ENCODE measurements around the gene LRRK1. TPM values are rescaled to one million over a fixed set of nuclear protein-coding genes. Genes with fewer than 3 reads are reported as not detected.

Gene LRRK1, protein sequence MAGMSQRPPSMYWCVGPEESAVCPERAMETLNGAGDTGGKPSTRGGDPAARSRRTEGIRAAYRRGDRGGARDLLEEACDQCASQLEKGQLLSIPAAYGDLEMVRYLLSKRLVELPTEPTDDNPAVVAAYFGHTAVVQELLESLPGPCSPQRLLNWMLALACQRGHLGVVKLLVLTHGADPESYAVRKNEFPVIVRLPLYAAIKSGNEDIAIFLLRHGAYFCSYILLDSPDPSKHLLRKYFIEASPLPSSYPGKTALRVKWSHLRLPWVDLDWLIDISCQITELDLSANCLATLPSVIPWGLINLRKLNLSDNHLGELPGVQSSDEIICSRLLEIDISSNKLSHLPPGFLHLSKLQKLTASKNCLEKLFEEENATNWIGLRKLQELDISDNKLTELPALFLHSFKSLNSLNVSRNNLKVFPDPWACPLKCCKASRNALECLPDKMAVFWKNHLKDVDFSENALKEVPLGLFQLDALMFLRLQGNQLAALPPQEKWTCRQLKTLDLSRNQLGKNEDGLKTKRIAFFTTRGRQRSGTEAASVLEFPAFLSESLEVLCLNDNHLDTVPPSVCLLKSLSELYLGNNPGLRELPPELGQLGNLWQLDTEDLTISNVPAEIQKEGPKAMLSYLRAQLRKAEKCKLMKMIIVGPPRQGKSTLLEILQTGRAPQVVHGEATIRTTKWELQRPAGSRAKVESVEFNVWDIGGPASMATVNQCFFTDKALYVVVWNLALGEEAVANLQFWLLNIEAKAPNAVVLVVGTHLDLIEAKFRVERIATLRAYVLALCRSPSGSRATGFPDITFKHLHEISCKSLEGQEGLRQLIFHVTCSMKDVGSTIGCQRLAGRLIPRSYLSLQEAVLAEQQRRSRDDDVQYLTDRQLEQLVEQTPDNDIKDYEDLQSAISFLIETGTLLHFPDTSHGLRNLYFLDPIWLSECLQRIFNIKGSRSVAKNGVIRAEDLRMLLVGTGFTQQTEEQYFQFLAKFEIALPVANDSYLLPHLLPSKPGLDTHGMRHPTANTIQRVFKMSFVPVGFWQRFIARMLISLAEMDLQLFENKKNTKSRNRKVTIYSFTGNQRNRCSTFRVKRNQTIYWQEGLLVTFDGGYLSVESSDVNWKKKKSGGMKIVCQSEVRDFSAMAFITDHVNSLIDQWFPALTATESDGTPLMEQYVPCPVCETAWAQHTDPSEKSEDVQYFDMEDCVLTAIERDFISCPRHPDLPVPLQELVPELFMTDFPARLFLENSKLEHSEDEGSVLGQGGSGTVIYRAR (N-terminal part only)
- 0.13 TPM for polyA plus RNA-seq (2013, experiment 1 of 2)
- polyA plus RNA-seq (2013, experiment 2 of 2): 0.08 TPM

DNA sequence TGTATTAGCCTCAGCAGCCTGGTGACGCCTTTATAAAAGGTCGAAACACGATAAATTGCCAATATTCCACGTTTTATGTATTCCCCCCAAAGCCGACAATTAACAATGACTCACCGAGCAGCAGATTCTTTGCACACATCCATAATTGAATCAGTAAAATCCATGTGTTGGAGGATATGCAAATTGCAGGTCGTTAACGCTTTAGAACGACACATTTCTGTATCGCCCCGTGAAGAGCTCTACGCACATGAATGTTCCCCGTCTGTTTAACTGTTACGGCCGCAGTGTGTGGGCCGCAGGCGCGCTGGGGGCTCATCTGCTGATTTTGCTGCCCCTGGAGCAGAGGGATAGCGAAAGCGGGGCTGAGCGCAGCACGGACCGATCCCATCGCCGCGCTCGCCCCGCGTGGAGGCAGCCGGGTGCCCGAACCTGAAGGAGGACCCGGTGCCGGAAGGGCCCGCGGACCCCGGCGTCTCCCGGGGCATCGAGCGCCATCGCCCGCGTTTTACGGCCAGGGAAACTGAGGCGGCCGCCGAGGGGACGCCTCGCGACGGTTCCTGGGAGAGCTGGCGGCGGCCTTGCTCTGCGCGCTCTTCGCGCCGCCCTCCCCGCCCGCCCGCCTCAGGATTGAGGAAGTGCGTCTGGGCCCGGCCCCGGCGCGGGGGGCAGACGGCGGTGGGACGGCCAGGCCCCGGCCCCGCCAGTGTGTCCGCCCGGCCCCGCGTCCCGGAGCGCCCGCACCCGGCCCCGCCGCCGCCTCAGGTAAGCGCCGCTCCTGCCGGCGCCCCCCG lies at the start of gene LRRK1:
Gene LRRK1, plus strand, starts transcription at position 668 of the 791 bp plus-strand sequence. CDS start 5,276 bp downstream, outside the sequence.
- Histone ChIP-seq H4K91ac (ENCODE audit: low read depth, low read length, poor library complexity) (no peak within 1 kb of the TSS), H3K27me3 (ENCODE audit: control insufficient read depth in 3 of 3, insufficient read depth in 3 of 3, low read depth in 1 of 3, low read length in 3 of 3) (peaks cover 16 to 91% (median 53%) of the 10 kb centered on the region in 3 experiments), H2AK5ac (ENCODE audit: low read depth, low read length) (no peak within 1 kb of the TSS), H3K79me1 (ENCODE audit: low read depth, low read length) (no peaks in the 10 kb centered on the region), H3K23ac (ENCODE audit: low read depth, low read length, poor library complexity) (peak within 1 kb of the TSS; percentile 61), H3K9me3 (replicated peaks in 1 of 2; ENCODE audit: control insufficient read depth in 2 of 2, insufficient read depth in 1 of 2, low read depth in 1 of 2, low read length in 2 of 2) (no peaks in the 10 kb centered on the region), H3K27ac (replicated peaks; ENCODE audit: low read length) (no peak within 1 kb of the TSS), H2BK12ac (ENCODE audit: low read length) (no peak within 1 kb of the TSS), H3K36me3 (replicated peaks in 1 of 2; ENCODE audit: control insufficient read depth in 2 of 2, insufficient read depth in 2 of 2, low read length in 2 of 2) (no peaks in the 10 kb centered on the region), H4K8ac (ENCODE audit: low read depth, low read length) (no peak within 1 kb of the TSS), H3K18ac (ENCODE audit: low read length) (peak within 1 kb of the TSS; percentile 81), H3K14ac (ENCODE audit: low read length) (peak within 1 kb of the TSS; percentile 85), H2AFZ (ENCODE audit: low read length) (peak within 1 kb of the TSS; percentile 73), H2BK5ac (ENCODE audit: low read length) (no peak within 1 kb of the TSS), H3K9ac (ENCODE audit: low read depth, low read length, poor library complexity) (peak within 1 kb of the TSS; percentile 65), H3K4me1 (ENCODE audit: control insufficient read depth in 2 of 2, insufficient read depth in 1 of 2, low read depth in 1 of 2, low read length in 2 of 2) (no peaks in the 10 kb centered on the region), H2BK15ac (ENCODE audit: low read length) (no peak within 1 kb of the TSS), H2BK120ac (ENCODE audit: low read depth, low read length) (no peak within 1 kb of the TSS), H3K4me3 (ENCODE audit: low read length in 2 of 2) (peak within 1 kb of the TSS in 1 of 2 donors; percentile 77), H3K4ac (ENCODE audit: low read length) (no peak within 1 kb of the TSS), H3K4me2 (ENCODE audit: insufficient read depth, low read length, poor library complexity, severe bottlenecking) (peak within 1 kb of the TSS; percentile 86)
- no CpG with 5 or more reads among the region's 87 CpGs for WGBS, 2 donors (ENCODE audit: extremely low coverage in 2 of 2, insufficient read length in 2 of 2, insufficient replicate concordance in 1 of 2)
- DNase-seq (ENCODE audit: low spot score): no peak

DNA sequence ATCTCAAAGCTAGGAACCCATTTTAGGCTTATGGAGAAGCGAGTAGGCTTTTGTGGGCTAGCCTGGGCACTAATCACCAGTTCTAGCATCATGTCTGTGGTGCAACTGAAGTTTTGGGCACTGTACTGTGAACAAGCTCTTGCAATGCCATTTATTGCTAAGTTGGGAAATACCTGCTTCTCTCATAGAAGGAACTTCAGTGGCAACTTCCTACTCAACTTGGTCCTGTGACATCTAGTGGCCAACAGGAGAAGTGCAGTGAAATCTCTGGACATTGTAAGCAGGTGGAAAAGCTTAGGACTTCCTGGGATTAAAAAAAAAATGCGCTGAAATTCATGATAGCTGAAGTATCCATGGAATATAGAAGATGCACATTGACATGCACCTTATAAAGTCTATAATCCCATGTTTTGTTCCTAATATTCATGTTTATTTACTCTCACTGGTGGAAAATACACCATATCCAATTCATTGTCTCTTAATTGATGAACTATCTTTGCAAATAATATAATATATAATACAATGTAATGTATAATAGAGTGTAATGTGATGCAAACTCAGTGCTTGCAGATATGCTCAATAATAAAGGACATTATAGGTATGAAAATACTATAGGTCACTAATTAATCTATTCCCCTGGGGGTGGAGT lies 46.0 kb upstream of the LRRK1 start:
- H3K27me3 ChIP-seq (ENCODE audit: control insufficient read depth in 3 of 3, insufficient read depth in 3 of 3, low read depth in 1 of 3, low read length in 3 of 3): peaks cover 0 to 27% (median 5%) of the 10 kb centered on the region in 3 experiments
- H2BK15ac ChIP-seq (ENCODE audit: low read length): no peak overlapping the region
- H2AFZ ChIP-seq (ENCODE audit: low read length): no peak overlapping the region
- no peak overlapping the region for H2BK5ac ChIP-seq (ENCODE audit: low read length)
- H3K18ac ChIP-seq (ENCODE audit: low read length): no peak overlapping the region
- no peak overlapping the region for H3K14ac ChIP-seq (ENCODE audit: low read length)
- H3K4me1 ChIP-seq (ENCODE audit: control insufficient read depth in 2 of 2, insufficient read depth in 1 of 2, low read depth in 1 of 2, low read length in 2 of 2): peaks cover 0 to 7% of the 10 kb centered on the region in 2 donors
- peak; percentile 76 for DNase-seq (ENCODE audit: low spot score)
- no peaks in the 10 kb centered on the region for H3K79me1 ChIP-seq (ENCODE audit: low read depth, low read length)
- peaks cover 0 to 7% of the 10 kb centered on the region in 2 donors for H3K9me3 ChIP-seq (replicated peaks in 1 of 2; ENCODE audit: control insufficient read depth in 2 of 2, insufficient read depth in 1 of 2, low read depth in 1 of 2, low read length in 2 of 2)
- no CpG with 5 or more reads among the region's 2 CpGs for WGBS, 2 donors (ENCODE audit: extremely low coverage in 2 of 2, insufficient read length in 2 of 2, insufficient replicate concordance in 1 of 2)
- no peak overlapping the region for H3K23ac ChIP-seq (ENCODE audit: low read depth, low read length, poor library complexity)
- H3K9ac ChIP-seq (ENCODE audit: low read depth, low read length, poor library complexity): no peak overlapping the region
- no peaks in the 10 kb centered on the region for H3K36me3 ChIP-seq (replicated peaks in 1 of 2; ENCODE audit: control insufficient read depth in 2 of 2, insufficient read depth in 2 of 2, low read length in 2 of 2)
- H3K4me2 ChIP-seq (ENCODE audit: insufficient read depth, low read length, poor library complexity, severe bottlenecking): no peak overlapping the region
- no peak overlapping the region for H4K91ac ChIP-seq (ENCODE audit: low read depth, low read length, poor library complexity)
- no peak overlapping the region for H3K4me3 ChIP-seq (ENCODE audit: low read length in 2 of 2)
- H2BK120ac ChIP-seq (ENCODE audit: low read depth, low read length): no peak overlapping the region
- H4K8ac ChIP-seq (ENCODE audit: low read depth, low read length): no peak overlapping the region
- H3K27ac ChIP-seq (replicated peaks; ENCODE audit: low read length): no peak overlapping the region
- no peak overlapping the region for H2BK12ac ChIP-seq (ENCODE audit: low read length)
- no peak overlapping the region for H3K4ac ChIP-seq (ENCODE audit: low read length)
- no peak overlapping the region for H2AK5ac ChIP-seq (ENCODE audit: low read depth, low read length)

DNA sequence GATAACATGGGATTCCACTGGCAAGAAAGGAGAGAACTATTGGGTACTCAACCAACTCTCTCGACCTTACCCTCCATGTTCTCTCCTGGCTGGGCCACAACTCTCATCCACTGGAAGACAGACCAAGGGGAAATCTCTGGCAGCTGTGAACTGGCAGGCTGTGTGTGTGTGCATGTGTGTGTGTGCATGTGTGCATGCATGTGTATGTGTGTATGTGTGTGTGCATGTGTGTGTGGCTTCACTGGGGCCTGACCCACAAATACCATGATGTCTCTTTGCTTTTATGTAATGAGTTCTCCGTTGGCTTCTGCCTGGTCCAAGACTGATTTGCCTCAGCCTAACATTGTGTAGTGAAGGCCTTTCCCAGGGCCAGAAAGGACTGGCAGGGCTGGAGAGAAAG lies 43.7 kb upstream of the LRRK1 start:
- WGBS, 2 donors (ENCODE audit: extremely low coverage in 2 of 2, insufficient read length in 2 of 2, insufficient replicate concordance in 1 of 2): no CpG with 5 or more reads among the region's 2 CpGs
- H3K4ac ChIP-seq (ENCODE audit: low read length): no peak overlapping the region
- peaks cover 8 to 49% (median 23%) of the 10 kb centered on the region in 3 experiments for H3K27me3 ChIP-seq (ENCODE audit: control insufficient read depth in 3 of 3, insufficient read depth in 3 of 3, low read depth in 1 of 3, low read length in 3 of 3)

More for the DNA sequence above, 43.7 kb upstream of the LRRK1 start:
- Histone ChIP-seq H3K79me1 (ENCODE audit: low read depth, low read length) (no peaks in the 10 kb centered on the region), H4K8ac (ENCODE audit: low read depth, low read length) (no peak overlapping the region), H3K18ac (ENCODE audit: low read length) (no peak overlapping the region), H2BK15ac (ENCODE audit: low read length) (no peak overlapping the region), H2AK5ac (ENCODE audit: low read depth, low read length) (no peak overlapping the region), H3K27ac (replicated peaks; ENCODE audit: low read length) (no peak overlapping the region), H3K14ac (ENCODE audit: low read length) (no peak overlapping the region), H3K4me1 (ENCODE audit: control insufficient read depth in 2 of 2, insufficient read depth in 1 of 2, low read depth in 1 of 2, low read length in 2 of 2) (peaks cover 0 to 12% of the 10 kb centered on the region in 2 donors), H2BK120ac (ENCODE audit: low read depth, low read length) (no peak overlapping the region), H3K4me2 (ENCODE audit: insufficient read depth, low read length, poor library complexity, severe bottlenecking) (no peak overlapping the region), H2BK12ac (ENCODE audit: low read length) (no peak overlapping the region), H4K91ac (ENCODE audit: low read depth, low read length, poor library complexity) (no peak overlapping the region), H2AFZ (ENCODE audit: low read length) (no peak overlapping the region), H2BK5ac (ENCODE audit: low read length) (no peak overlapping the region), H3K9me3 (replicated peaks in 1 of 2; ENCODE audit: control insufficient read depth in 2 of 2, insufficient read depth in 1 of 2, low read depth in 1 of 2, low read length in 2 of 2) (peaks cover 0 to 5% of the 10 kb centered on the region in 2 donors), H3K4me3 (ENCODE audit: low read length in 2 of 2) (no peak overlapping the region), H3K9ac (ENCODE audit: low read depth, low read length, poor library complexity) (no peak overlapping the region), H3K36me3 (replicated peaks in 1 of 2; ENCODE audit: control insufficient read depth in 2 of 2, insufficient read depth in 2 of 2, low read length in 2 of 2) (no peaks in the 10 kb centered on the region), H3K23ac (ENCODE audit: low read depth, low read length, poor library complexity) (no peak overlapping the region)
- no peak for DNase-seq (ENCODE audit: low spot score)

All from neuronal stem cell (in vitro differentiated cells).